Stimulated activated CD4-positive, alpha-beta T cell treated with anti-CD3 and anti-CD28 coated beads, Interleukin-15, amount 100 ng/mL, for 1 hour (primary cell): Measurements from ENCODE around the gene BLNK.
"Not testable (repeated sequence)": the region's sequence is repeated elsewhere in the genome, so short reads cannot be mapped to it uniquely, and the experiment has no call there.

Experiments
- DNase-seq, 2 donors: peaks; one replicate each; pipeline ENCODE4 v3.0.0-alpha.2; 2020; ENCODE audit warnings: low read depth in 1 of 2, low spot score in 1 of 2

Gene BLNK

GRCh38 chr10:96228408-96228994 is 42.9 kb downstream of the BLNK start:
- DNase-seq = no peak

GRCh38 chr10:96227206-96227605 is 44.2 kb downstream of the BLNK start:
- DNase-seq = no peak

- no peak for DNase-seq
Observed at GRCh38 chr10:96225119-96225518, 46.2 kb downstream of the BLNK start.

- no peak for DNase-seq
Observed at GRCh38 chr10:96222908-96223307, 48.5 kb downstream of the BLNK start.

GRCh38 chr10:96222441-96222840 is 48.9 kb downstream of the BLNK start:
- no peak for DNase-seq

GRCh38 chr10:96218826-96219225 is 52.5 kb downstream of the BLNK start:
- no peak for DNase-seq

GRCh38 chr10:96217711-96218110 is 53.7 kb downstream of the BLNK start:
- no peak for DNase-seq

GRCh38 chr10:96216775-96217174 is 54.6 kb downstream of the BLNK start:
- no peak for DNase-seq

- no peak for DNase-seq
Observed at GRCh38 chr10:96212911-96213310, 58.5 kb downstream of the BLNK start.

GRCh38 chr10:96211764-96212163 is 59.6 kb downstream of the BLNK start:
- no peak for DNase-seq

GRCh38 chr10:96208946-96209345 is 62.4 kb downstream of the BLNK start:
- no peak for DNase-seq

- no peak for DNase-seq
Observed at GRCh38 chr10:96208271-96208670, 63.1 kb downstream of the BLNK start.

- DNase-seq = no peak
Observed at GRCh38 chr10:96205580-96205979, 65.8 kb downstream of the BLNK start.

- DNase-seq = no peak
Observed at GRCh38 chr10:96201525-96201924, 69.8 kb downstream of the BLNK start.

- not testable (repeated sequence) for DNase-seq
Observed at GRCh38 chr10:96189505-96189904, 81.9 kb downstream of the BLNK start.

- no peak for DNase-seq
Observed at GRCh38 chr10:96188916-96189315, 82.5 kb downstream of the BLNK start.

GRCh38 chr10:96188421-96188820 is 82.9 kb downstream of the BLNK start:
- DNase-seq = no peak

- no peak for DNase-seq
Observed at GRCh38 chr10:96176985-96177384, 94.4 kb downstream of the BLNK start.

- no peak for DNase-seq
Observed at GRCh38 chr10:96172666-96173065, 98.7 kb downstream of the BLNK start.

- no peak for DNase-seq
Observed at GRCh38 chr10:96170230-96170629, 101.1 kb downstream of the BLNK start.

- no peak for DNase-seq
Observed at GRCh38 chr10:96168546-96168945, 102.8 kb downstream of the BLNK start.

GRCh38 chr10:96165726-96166125 is 105.6 kb downstream of the BLNK start:
- no peak for DNase-seq

- DNase-seq = no peak
Observed at GRCh38 chr10:96153070-96153469, 118.3 kb downstream of the BLNK start.

- no peak for DNase-seq
Observed at GRCh38 chr10:96152437-96152836, 118.9 kb downstream of the BLNK start.
